H1 (cell line): ENCODE measurements around the gene FAM234A. TPM values are rescaled to one million over a fixed set of nuclear protein-coding genes. Genes with fewer than 3 reads are reported as not detected.

Source experiments
- MAFK ChIP-seq: IDR thresholded peaks from 2 replicates; pipeline ENCODE4 v1.6.1; 2012; ENCODE audit warnings: low read depth, mild to moderate bottlenecking, improper control_type of control experiment, low read length
- polyA plus RNA-seq, 7 experiments: library from polyadenylated mRNA; depleted of rRNA in 3 of 7; stranded (reverse) in 5 of 7; unstranded in 2 of 7; fragments of >200 nt in 5 of 7; fragments of 200-250 nt in 2 of 7; gene quantifications; 1 replicate in 5 of 7; 2 replicates in 1 of 7; 4 replicates in 1 of 7; pipeline versions ENCODE4 v1.2.1 to v1.2.3, GENCODE V29; 2011 to 2013; ENCODE audit warnings: missing spikeins in 2 of 7, mixed read lengths in 2 of 7
- total RNA-seq: library from RNA; stranded (reverse); fragmentation: NEBNext Ultra II Directional; extraction: Animal tissue kit (Norgen Biotek cat#: 25700); gene quantifications from 2 replicates; pipeline ENCODE4 v1.2.1, GENCODE V29; 2021

FAM234A gene
- total and polyA plus RNA-seq, 2 of the 8 experiments (the other 6 are each of a cell fraction or from before 2014, with no cell fraction given), result 80.6 to 104 TPM

DNA sequence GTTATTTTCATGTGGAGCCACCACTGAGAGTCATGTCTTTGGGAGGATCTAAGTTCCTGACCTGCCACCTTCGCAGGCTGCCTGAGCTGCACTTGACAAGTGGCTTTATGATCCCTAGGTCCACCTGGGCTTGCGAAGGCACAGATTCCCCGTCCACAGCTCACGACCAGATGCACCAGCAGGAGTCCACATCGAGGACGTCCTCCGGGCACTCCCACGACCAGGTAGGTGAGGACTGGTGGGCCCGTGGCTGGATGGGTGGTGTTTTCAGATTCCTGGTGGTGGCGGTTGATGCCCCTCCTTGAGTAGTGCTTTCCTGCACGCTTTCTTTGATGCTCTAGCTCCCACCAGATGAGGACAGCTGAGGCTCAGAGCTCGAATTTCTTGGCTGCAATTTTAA lies 14.8 kb downstream of the FAM234A start (continued):
- no peak for TF ChIP-seq MAFK
- TF ChIP-seq, all 59 proteins: peak for 0
